ENCODE results near the gene FGD2. TPM values are rescaled to one million over a fixed set of nuclear protein-coding genes. Genes with fewer than 3 reads are reported as not detected.

The FGD2 gene
- total RNA-seq, 1 experiment from 2014 or later, result 0.10 TPM

DNA sequence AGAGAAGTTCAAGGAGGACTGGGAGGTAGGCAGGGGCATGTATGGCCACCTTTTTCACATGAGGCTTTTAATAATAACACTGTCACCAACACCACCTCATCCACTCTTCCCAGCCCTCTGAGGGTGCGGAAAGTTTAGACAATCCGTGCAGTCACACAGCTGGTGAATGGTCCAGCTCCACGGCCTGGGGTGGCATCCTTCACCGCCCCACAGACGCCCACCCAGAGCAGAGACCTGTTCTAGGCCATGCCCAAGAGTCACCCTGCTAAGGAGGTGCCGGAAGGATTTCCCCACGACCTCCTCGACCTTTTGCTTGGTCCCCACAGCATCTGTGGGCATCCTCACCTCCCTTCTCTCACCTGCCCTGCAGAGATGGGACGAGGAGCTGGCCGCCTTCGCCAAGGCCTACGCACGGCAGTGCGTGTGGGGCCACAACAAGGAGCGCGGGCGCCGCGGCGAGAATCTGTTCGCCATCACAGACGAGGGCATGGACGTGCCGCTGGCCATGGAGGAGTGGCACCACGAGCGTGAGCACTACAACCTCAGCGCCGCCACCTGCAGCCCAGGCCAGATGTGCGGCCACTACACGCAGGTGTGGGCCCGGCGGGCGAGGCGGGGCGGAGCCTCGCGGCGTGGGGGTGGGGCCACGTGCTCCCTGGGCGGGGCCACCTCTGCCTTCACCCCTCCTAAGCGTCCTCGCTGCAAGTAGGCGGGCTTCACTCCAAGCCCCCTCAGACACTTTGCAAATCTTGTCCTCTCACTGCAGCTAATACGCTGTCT, 46.5 kb upstream of the FGD2 start:
- peak overlapping the region; percentile 35 for H3K4me2 ChIP-seq (ENCODE audit: low read length)
- ChIA-PET CTCF (no interaction called here), RAD21 (ENCODE audit: low non-redundant PET in 1 of 2, low total read pairs in 2 of 2, uncharacterized antibody in 2 of 2, unreplicated experiment in 2 of 2) (no interaction called here), POLR2A (no interaction called here)
- TF ChIP-seq ZNF274 (IDR thresholded peaks at IDR 0.05; ENCODE audit: low read depth, low read length), result no peak
- TF ChIP-seq ELF1 (IDR thresholded peaks at IDR 0.05; ENCODE audit: borderline replicate concordance, low read depth), result no peak
- TF ChIP-seq, protein P1, sequence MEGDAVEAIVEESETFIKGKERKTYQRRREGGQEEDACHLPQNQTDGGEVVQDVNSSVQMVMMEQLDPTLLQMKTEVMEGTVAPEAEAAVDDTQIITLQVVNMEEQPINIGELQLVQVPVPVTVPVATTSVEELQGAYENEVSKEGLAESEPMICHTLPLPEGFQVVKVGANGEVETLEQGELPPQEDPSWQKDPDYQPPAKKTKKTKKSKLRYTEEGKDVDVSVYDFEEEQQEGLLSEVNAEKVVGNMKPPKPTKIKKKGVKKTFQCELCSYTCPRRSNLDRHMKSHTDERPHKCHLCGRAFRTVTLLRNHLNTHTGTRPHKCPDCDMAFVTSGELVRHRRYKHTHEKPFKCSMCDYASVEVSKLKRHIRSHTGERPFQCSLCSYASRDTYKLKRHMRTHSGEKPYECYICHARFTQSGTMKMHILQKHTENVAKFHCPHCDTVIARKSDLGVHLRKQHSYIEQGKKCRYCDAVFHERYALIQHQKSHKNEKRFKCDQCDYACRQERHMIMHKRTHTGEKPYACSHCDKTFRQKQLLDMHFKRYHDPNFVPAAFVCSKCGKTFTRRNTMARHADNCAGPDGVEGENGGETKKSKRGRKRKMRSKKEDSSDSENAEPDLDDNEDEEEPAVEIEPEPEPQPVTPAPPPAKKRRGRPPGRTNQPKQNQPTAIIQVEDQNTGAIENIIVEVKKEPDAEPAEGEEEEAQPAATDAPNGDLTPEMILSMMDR (IDR thresholded peaks at IDR 0.05 in 2 of 3, conservative IDR thresholded peaks at IDR 0.05 in 1 of 3; ENCODE audit: borderline replicate concordance in 1 of 3, insufficient read depth in 1 of 3, low read depth in 2 of 3, low read length in 2 of 3), result 0 out of 6 replicates have a peak, but pooled peaks of 2 of the 3 experiments have one; percentile 5 to 11
- no peak for TF ChIP-seq EZH2phosphoT487 (IDR thresholded peaks at IDR 0.05; ENCODE audit: borderline replicate concordance)
- TF ChIP-seq RAD21 (IDR thresholded peaks at IDR 0.05; ENCODE audit: low read depth), result no peak
- TF ChIP-seq, protein P2, sequence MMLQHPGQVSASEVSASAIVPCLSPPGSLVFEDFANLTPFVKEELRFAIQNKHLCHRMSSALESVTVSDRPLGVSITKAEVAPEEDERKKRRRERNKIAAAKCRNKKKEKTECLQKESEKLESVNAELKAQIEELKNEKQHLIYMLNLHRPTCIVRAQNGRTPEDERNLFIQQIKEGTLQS (IDR thresholded peaks at IDR 0.05), result no peak
- no peak for TF ChIP-seq SIN3A (IDR thresholded peaks at IDR 0.05; ENCODE audit: low read depth)
- TF ChIP-seq, protein P3, sequence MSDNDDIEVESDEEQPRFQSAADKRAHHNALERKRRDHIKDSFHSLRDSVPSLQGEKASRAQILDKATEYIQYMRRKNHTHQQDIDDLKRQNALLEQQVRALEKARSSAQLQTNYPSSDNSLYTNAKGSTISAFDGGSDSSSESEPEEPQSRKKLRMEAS (IDR thresholded peaks at IDR 0.05), result no peak
- no peaks in the 10 kb centered on the region for H3K27me3 ChIP-seq (ENCODE audit: insufficient read depth, low read length)
- ATAC-seq (peak; percentile 80), DNase-seq (ENCODE audit: low read depth, low spot score) (no peak)
- no peaks in the 10 kb centered on the region for H3K9me2 ChIP-seq (ENCODE audit: insufficient read depth)
- no peaks in the 10 kb centered on the region for H4K20me1 ChIP-seq (ENCODE audit: insufficient read depth)
- H3K36me3 ChIP-seq (ENCODE audit: control insufficient read depth in 1 of 2, insufficient read depth in 2 of 2, low read length in 2 of 2), result no peaks in the 10 kb centered on the region
- no peak overlapping the region for H3K4me3 ChIP-seq (replicated peaks in 1 of 2; ENCODE audit: low read depth in 1 of 2, low read length in 2 of 2)
- intact Hi-C loops (cut with micrococcal nuclease), result no loop called here
- H3K4me1 ChIP-seq (ENCODE audit: control insufficient read depth in 1 of 2, insufficient read depth in 2 of 2, low read length in 2 of 2), result peaks cover 15 to 57% of the 10 kb centered on the region in 2 experiments
- H3K9me3 ChIP-seq (ENCODE audit: control insufficient read depth in 1 of 2, insufficient read depth in 1 of 2, low read depth in 1 of 2, low read length in 2 of 2), result no peaks in the 10 kb centered on the region
- no peaks in the 10 kb centered on the region for H3K79me2 ChIP-seq (ENCODE audit: insufficient read depth, low read length)
- H2AFZ ChIP-seq (ENCODE audit: low read depth, low read length, poor library complexity, severe bottlenecking), result peak overlapping the region; percentile 35
- no TSS peak for BruUV-seq (replicated peaks)
- no peak overlapping the region for H3K27ac ChIP-seq (ENCODE audit: low read depth, low read length)
- H3K9ac ChIP-seq (ENCODE audit: low read length), result no peak overlapping the region
